Karpas-422 (cell line): ENCODE data around the gene SLC25A10. TPM values are rescaled to one million over a fixed set of nuclear protein-coding genes. Genes with fewer than 3 reads are reported as not detected.
"Not testable (repeated sequence)": the region's sequence is repeated elsewhere in the genome, so short reads cannot be mapped to it uniquely, and the experiment has no call there.

Experiments
- DNase-seq: peaks from one replicate; pipeline ENCODE4 v3.0.0-alpha.2; 2015
- H2AFZ ChIP-seq: fragments of 200-600 bp; sonication (generic); 2 replicates; pipeline ENCODE4 v1.6.1; 2014; ENCODE audit warnings: antibody characterized with exemption, low read length, mixed read lengths
- H3K27ac ChIP-seq: fragments of 200-600 bp; sonication (generic); 2 replicates; pipeline ENCODE4 v1.5.1; 2014; ENCODE audit warnings: mild to moderate bottlenecking, low read length, moderate library complexity
- H3K27me3 ChIP-seq: fragments of 200-600 bp; sonication (generic); 2 replicates; pipeline ENCODE4 v1.6.1; 2014; ENCODE audit warnings: low read length, mixed read lengths
- H3K36me3 ChIP-seq: fragments of 200-600 bp; sonication (generic); 2 replicates; pipeline ENCODE4 v1.6.1; 2014; ENCODE audit warnings: low read length, mixed read lengths; ENCODE audit not compliant: insufficient read depth
- H3K4me1 ChIP-seq: fragments of 200-600 bp; sonication (generic); 2 replicates; pipeline ENCODE4 v1.6.1; 2014; ENCODE audit warnings: mild to moderate bottlenecking, low read length, mixed read lengths
- H3K4me2 ChIP-seq: fragments of 200-600 bp; sonication (generic); 2 replicates; pipeline ENCODE4 v1.6.1; 2014; ENCODE audit warnings: low read length, low read depth, mild to moderate bottlenecking; ENCODE audit not compliant: poor library complexity, severe bottlenecking
- H3K4me3 ChIP-seq: fragments of 200-600 bp; sonication (generic); 2 replicates; pipeline ENCODE4 v1.5.1; 2014; ENCODE audit warnings: mild to moderate bottlenecking, antibody characterized with exemption, low read length, mixed read lengths
- H3K79me2 ChIP-seq: fragments of 200-600 bp; sonication (generic); 2 replicates; pipeline ENCODE4 v1.6.1; 2014; ENCODE audit warnings: mild to moderate bottlenecking, low read length, mixed read lengths
- H3K9ac ChIP-seq: fragments of 200-600 bp; sonication (generic); 2 replicates; pipeline ENCODE4 v1.6.0; 2014; ENCODE audit warnings: low read length
- H3K9me2 ChIP-seq: fragments of 200-600 bp; sonication (generic), shearing (Covaris generic); replicated peaks from 2 replicates; pipeline ENCODE4 v1.6.0; 2014; ENCODE audit warnings: mild to moderate bottlenecking, low read length, moderate library complexity; ENCODE audit not compliant: insufficient read depth
- H3K9me3 ChIP-seq: fragments of 300-700, 200-600 bp; sonication (generic); 2 replicates; pipeline ENCODE4 v1.6.1; 2014; ENCODE audit warnings: low read length, mixed read lengths
- H4K20me1 ChIP-seq: fragments of 200-600 bp; sonication (generic); 2 replicates; pipeline ENCODE4 v1.6.1; 2014; ENCODE audit warnings: mild to moderate bottlenecking, antibody characterized with exemption, low read length, low read depth; ENCODE audit not compliant: insufficient read depth
- total RNA-seq: library from RNA; depleted of rRNA; stranded (reverse); fragments of >200 nt; shearing (Covaris generic); gene quantifications from 2 replicates; pipeline ENCODE4 v1.2.3, GENCODE V29; 2014; ENCODE audit warnings: low replicate concordance

Gene SLC25A10
- total RNA-seq, 1 experiment from 2014 or later: 8.6 TPM

DNA sequence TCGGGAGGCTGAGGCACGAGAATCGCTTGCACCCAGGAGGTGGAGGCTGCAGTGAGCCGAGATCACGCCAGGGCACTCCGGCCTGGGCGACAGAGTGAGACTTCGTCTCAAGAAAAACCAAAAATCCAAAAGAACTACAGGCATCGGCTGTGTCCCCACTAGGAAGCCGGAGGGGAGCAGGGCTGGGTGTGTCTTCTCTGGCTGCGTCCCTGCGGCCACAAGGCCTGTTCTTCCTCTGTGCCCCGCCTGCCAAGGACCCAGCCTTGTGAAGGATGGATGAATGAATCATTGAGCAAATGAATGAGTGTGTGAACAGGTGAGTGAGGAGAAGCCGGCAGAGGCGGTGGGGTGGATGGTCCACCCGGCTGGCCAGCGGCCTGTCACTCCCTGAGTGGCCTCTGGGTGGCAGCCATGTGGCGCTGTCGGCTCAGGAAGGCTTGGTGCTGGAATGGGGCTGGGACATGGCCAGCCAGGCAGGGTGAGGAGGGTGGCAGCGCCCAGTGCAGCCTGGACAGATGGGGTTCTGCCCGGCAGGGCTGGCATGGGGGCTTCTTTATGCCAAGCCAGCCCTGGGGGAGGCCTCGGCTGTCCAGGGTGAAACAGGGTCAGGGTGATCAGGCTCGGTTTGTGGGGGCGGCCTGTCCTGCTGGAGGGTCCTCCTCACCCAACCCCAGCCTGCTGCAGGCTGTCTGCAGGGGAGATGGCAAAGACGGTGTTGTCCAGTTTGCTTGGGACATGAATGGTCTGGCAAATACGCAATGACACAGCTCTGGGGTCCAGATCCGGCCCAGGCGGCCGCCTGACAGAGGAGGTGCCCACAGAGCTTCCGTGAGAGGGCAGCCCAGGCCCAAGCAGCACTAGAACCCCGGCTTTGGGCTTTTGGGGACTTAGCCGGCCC lies 21.7 kb downstream of the SLC25A10 start:
- no peak overlapping the region for H3K4me2 ChIP-seq

DNA sequence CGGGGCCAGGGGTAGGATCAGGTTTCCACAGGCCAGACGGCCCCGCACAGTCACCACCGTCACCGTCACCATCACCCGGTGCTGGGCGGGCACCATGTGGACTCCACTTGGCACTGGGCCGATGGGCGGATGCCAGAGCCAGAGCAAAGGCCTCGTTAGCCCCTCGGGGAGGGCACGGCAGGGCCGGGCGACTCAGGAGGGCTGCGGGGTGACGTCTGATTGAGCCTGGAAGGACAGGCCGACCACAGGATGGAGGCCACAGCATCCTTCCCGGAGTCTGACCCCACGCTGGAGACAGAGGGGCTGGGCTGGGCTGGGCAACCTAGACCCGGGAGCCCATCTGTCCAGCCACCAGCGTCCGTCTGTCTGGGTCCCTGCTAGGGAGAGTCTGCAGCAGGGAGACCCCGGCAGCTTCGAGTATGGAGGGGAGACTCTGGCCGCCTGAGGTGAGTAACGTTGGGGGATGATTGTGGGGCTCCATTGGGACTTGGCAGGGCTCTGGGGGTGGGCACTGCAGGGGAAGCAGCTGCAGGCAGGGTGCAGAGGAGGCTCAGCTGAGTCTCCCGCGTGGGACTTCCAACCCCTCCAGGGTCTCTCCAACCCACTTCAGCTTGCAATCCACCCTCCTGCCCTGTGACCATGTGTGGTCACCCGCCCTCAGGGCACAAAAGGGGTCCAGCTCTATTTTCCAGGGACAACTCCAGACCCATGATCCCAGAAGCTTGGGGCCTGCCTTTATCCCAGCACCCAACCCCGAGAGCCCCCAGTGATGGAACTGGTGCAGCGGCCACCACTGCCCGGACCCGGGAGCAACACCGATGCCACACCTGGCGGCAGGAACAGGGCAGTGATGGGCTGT lies 22.6 kb downstream of the SLC25A10 start:
- Histone ChIP-seq H3K4me2 (peak overlapping the region; percentile 61), H3K79me2 (no peaks in the 10 kb centered on the region)

More for the DNA sequence above, 21.7 kb downstream of the SLC25A10 start:
- Histone ChIP-seq H3K4me3 (no peak overlapping the region), H3K4me1 (peaks cover 22% of the 10 kb centered on the region), H3K9me3 (no peaks in the 10 kb centered on the region), H2AFZ (no peak overlapping the region), H3K79me2 (no peaks in the 10 kb centered on the region), H3K9ac (no peak overlapping the region), H3K36me3 (no peaks in the 10 kb centered on the region), H3K9me2 (no peaks in the 10 kb centered on the region), H4K20me1 (no peaks in the 10 kb centered on the region), H3K27ac (no peak overlapping the region), H3K27me3 (no peaks in the 10 kb centered on the region)
- DNase-seq: peak; percentile 88

DNA sequence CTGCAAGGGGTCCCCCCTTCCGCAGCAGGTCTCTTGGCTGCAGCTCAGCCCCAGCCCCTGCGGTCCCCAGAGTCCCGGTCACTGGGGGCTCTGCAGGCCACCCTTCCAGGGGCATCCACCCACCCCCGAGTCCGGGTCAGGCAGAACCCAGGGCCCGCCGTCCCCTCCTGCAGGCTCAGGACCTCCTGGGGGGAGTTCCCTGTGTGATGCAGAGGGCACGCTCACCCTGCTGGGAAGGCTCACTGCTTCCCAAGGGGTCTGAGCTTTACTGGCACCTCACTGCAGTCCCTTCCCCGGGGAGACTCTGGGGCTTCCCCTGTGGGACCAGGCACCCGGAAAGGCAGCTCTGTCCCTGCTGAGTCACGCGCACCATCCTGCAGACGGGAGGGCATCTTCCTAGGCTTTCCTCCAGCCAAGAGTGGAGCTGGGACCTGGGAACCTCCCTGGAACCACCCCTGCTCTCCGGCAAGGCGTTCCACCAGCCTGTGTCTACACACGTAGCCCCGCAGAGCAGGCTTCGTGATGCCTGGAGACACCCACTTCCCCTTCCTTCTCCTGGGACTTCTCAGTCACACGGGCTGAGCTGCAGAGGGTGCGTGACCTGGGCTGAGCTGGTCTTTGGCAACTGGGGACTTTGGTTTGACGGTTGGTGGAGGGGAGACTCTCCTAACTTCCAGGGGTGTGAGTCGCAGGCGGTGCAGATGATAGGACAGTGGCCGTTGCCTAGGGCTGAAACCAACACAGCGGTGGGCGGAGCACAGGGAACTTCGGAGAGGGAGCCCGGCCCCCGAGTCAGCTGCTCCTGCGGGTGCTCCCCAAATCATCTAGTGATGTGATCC lies 23.4 kb downstream of the SLC25A10 start:
- Histone ChIP-seq H2AFZ (peak overlapping the region; percentile 89), H3K9ac (peak overlapping the region; percentile 49), H3K9me2 (no peaks in the 10 kb centered on the region), H3K4me3 (peak overlapping the region; percentile 27; the same call in 1 of the 2 replicates), H3K4me1 (peaks cover 22% of the 10 kb centered on the region), H3K36me3 (no peaks in the 10 kb centered on the region), H3K27me3 (no peaks in the 10 kb centered on the region), H3K9me3 (no peaks in the 10 kb centered on the region), H3K27ac (no peak overlapping the region), H3K4me2 (peak overlapping the region; percentile 61), H4K20me1 (no peaks in the 10 kb centered on the region), H3K79me2 (no peaks in the 10 kb centered on the region)
- DNase-seq: peak; percentile 76

More for the DNA sequence above, 22.6 kb downstream of the SLC25A10 start:
- Histone ChIP-seq H3K9me3 (no peaks in the 10 kb centered on the region), H3K36me3 (no peaks in the 10 kb centered on the region), H3K27ac (no peak overlapping the region), H3K27me3 (no peaks in the 10 kb centered on the region), H4K20me1 (no peaks in the 10 kb centered on the region), H3K9me2 (no peaks in the 10 kb centered on the region), H2AFZ (no peak overlapping the region), H3K4me1 (peaks cover 22% of the 10 kb centered on the region), H3K4me3 (peak overlapping the region; percentile 27; the same call in 1 of the 2 replicates), H3K9ac (no peak overlapping the region)
- no peak for DNase-seq

DNA sequence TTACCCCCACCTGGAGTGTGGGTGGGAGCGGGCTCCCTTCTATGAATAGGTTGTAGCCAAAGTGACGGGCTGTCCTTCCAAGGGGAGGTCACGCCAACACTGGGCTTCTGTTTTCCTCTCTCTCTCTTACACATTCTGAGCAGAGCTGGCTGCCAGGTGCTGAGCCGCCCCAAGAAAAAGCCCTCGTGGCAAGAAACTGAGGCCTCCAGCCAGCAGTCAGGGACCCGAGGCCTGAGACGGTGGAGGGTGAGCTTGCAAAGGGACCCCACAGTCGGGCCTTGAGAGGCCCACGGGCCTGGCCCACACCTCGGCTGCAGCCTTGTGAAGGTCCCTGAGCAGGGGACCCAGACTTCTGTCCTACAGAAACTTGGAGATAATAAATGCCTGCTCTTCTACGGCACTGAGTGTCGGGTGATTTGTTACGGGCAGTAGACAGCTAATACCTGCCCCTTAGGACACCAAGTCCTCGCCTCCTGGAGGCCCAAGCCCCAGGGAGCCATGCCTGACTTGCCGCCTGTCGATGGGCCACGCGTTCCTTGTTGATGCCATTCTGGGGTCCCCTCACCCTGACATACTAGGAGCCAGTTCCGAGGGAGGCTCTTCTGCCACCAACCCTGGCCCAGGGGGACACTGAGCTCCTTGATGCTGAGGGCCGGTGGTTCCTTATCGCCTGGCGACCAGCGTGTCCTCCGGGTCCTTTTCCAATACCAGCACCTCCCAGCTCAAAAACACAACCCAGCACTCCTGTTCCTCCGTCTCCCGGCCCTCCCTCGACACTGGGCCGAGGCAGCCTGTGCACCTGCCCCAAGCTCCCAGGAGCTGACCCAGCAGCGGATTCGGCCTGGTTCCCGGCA lies 26.1 kb downstream of the SLC25A10 start:
- Histone ChIP-seq H3K4me2 (no peak overlapping the region), H2AFZ (no peak overlapping the region), H3K27ac (no peak overlapping the region), H3K9me2 (no peaks in the 10 kb centered on the region), H3K36me3 (no peaks in the 10 kb centered on the region), H3K4me1 (peaks cover 14% of the 10 kb centered on the region), H3K27me3 (no peaks in the 10 kb centered on the region), H3K4me3 (no peak overlapping the region), H3K79me2 (no peaks in the 10 kb centered on the region), H3K9me3 (no peaks in the 10 kb centered on the region), H3K9ac (no peak overlapping the region), H4K20me1 (no peaks in the 10 kb centered on the region)
- DNase-seq: no peak

DNA sequence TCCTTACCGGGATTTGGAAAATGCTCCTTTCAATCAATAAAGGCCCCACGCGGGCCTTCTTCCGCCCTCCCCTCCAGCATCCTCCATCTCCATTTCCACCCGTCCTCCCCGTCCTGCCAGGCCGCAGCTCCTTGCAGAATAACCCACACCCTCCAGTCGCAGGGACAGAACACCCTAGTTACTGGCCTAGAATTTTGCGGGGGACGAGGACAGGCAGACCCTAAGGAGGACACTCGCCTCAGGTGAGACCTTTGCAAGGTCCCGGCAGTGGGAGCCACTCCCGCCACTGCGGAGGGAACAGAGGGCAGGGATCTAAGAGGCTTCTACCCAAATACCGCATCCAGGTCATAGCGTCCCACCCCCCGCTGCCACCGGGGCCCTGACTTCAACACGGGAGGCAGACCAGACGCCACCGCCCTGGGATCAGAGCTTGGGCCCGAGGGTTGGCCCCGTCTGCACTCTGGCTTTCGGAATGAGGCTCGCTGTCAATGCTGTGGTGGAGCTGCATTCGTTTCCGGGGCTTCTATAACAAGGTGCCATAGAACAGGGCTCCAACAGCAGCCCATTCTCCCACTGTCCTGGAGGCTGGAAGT lies 26.8 kb downstream of the SLC25A10 start:
- Histone ChIP-seq H3K4me2 (no peak overlapping the region), H3K27ac (no peak overlapping the region), H3K9me3 (no peaks in the 10 kb centered on the region), H3K9ac (no peak overlapping the region), H3K9me2 (no peaks in the 10 kb centered on the region), H3K36me3 (no peaks in the 10 kb centered on the region), H3K79me2 (no peaks in the 10 kb centered on the region), H3K4me3 (no peak overlapping the region), H3K4me1 (peaks cover 14% of the 10 kb centered on the region), H3K27me3 (no peaks in the 10 kb centered on the region), H4K20me1 (no peaks in the 10 kb centered on the region), H2AFZ (no peak overlapping the region)
- no peak for DNase-seq

DNA sequence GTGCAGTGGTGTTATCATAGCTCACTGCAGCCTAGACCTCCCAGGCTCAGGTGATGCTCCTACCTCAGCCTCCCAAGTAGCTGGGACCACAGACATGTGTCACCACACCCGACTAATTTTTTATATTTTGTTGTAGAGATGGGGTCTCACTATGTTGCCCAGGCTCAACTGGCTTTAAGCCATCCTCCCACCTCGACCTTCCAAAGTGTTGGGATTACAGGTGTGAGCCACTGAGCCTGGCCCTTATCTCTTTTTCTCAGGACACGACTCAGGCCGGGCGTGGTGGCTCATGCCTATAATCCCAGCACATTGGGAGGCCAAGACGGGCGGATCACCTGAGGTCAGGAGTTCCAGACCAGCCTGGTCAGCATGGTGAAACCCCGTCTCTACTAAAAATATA lies 27.5 kb downstream of the SLC25A10 start:
- not testable (repeated sequence) for H3K27ac ChIP-seq, H3K9me3 ChIP-seq, H3K4me2 ChIP-seq, H4K20me1 ChIP-seq, DNase-seq, H3K79me2 ChIP-seq, H3K36me3 ChIP-seq, H3K4me3 ChIP-seq, H3K9me2 ChIP-seq, H2AFZ ChIP-seq, H3K9ac ChIP-seq, H3K27me3 ChIP-seq
- peaks cover 14% of the 10 kb centered on the region for H3K4me1 ChIP-seq

DNA sequence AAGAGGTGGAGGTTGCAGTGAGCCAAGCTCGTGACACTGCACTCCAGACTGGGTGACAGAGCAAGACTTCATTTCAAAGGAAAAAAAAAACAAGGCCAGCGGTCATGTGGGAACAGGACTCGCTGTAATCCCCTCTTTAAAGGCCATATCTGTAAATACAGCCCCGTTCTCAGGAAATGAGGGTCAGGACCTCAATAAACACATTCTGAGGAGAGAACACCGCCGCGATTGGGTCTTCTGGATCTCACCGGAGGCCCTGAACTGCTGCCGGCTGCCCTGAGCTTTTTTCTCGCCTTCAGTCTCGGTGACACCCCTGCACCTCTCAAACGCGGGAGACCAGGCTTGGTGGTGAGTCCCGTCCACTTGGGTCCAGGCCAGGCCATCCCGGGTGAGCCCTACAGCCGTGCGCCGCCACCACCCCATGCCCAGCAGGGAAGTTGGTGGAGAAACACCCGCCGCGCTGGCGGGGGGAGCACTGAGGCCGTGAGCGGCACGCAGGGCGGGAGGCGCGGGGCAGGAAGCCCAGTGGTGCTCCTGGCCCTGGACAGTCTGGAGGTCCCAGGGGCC lies 28.4 kb downstream of the SLC25A10 start:
- Histone ChIP-seq H3K36me3 (no peaks in the 10 kb centered on the region), H3K9me3 (no peaks in the 10 kb centered on the region), H3K4me1 (peaks cover 6% of the 10 kb centered on the region), H2AFZ (no peak overlapping the region), H3K9me2 (no peaks in the 10 kb centered on the region), H4K20me1 (no peaks in the 10 kb centered on the region), H3K27ac (no peak overlapping the region), H3K79me2 (no peaks in the 10 kb centered on the region), H3K9ac (no peak overlapping the region), H3K4me2 (no peak overlapping the region), H3K4me3 (no peak overlapping the region), H3K27me3 (no peaks in the 10 kb centered on the region)
- no peak for DNase-seq
